Lower lobe of right lung (tissue), 2 donors: ENCODE results near the gene RAB40C. TPM values are rescaled to one million over a fixed set of nuclear protein-coding genes. Genes with fewer than 3 reads are reported as not detected.

Source experiments
- ATAC-seq, 2 donors: fragments of 200-7000 bp; cut with Tn5 transposase; one replicate each; pipeline ENCODE4 v1.9.1; 2020 to 2022; ENCODE audit warnings: mild to moderate bottlenecking in 2 of 2, moderate library complexity in 2 of 2
- DNase-seq: peaks from one replicate; pipeline ENCODE4 v3.0.0-alpha.2; 2020
- H3K27ac ChIP-seq: fragments of 200-600 bp; one replicate; pipeline ENCODE4 v1.8.0; 2022
- H3K27me3 ChIP-seq: fragments of 200-600 bp; one replicate; pipeline ENCODE4 v1.8.0; 2022; ENCODE audit warnings: low read depth
- H3K36me3 ChIP-seq: fragments of 200-600 bp; one replicate; pipeline ENCODE4 v1.8.0; 2022; ENCODE audit warnings: mild to moderate bottlenecking
- H3K4me1 ChIP-seq: fragments of 200-600 bp; one replicate; pipeline ENCODE4 v1.8.0; 2022
- H3K4me3 ChIP-seq: fragments of 200-600 bp; one replicate; pipeline ENCODE4 v1.8.0; 2022; ENCODE audit warnings: mild to moderate bottlenecking
- H3K9me3 ChIP-seq: fragments of 200-600 bp; one replicate; pipeline ENCODE4 v1.8.0; 2022
- intact Hi-C: fragments of 100-400 bp; cut with DNase I; formaldehyde crosslinking; loops from one replicate; pipeline ENCODE4 v1.11.0; 2022
- total RNA-seq: library from RNA; stranded (reverse); fragmentation: NEBNext Ultra II Directional; extraction: Animal tissue kit (Norgen Biotek cat#: 25700); gene quantifications from one replicate; pipeline ENCODE4 v1.2.1, GENCODE V29; 2021
- TF ChIP-seq, protein P1 (sequence below): fragments of 200-600 bp; IDR thresholded peaks from one replicate; pipeline ENCODE4 v1.8.0; 2022; ENCODE audit warnings: antibody characterized with exemption, mild to moderate bottlenecking
- donor health status: DM: no; HTN: yes; CAD: no; lungs with severe emphysema.

The RAB40C gene
- total RNA-seq, 1 donor from 2014 or later, result 40.1 TPM

DNA sequence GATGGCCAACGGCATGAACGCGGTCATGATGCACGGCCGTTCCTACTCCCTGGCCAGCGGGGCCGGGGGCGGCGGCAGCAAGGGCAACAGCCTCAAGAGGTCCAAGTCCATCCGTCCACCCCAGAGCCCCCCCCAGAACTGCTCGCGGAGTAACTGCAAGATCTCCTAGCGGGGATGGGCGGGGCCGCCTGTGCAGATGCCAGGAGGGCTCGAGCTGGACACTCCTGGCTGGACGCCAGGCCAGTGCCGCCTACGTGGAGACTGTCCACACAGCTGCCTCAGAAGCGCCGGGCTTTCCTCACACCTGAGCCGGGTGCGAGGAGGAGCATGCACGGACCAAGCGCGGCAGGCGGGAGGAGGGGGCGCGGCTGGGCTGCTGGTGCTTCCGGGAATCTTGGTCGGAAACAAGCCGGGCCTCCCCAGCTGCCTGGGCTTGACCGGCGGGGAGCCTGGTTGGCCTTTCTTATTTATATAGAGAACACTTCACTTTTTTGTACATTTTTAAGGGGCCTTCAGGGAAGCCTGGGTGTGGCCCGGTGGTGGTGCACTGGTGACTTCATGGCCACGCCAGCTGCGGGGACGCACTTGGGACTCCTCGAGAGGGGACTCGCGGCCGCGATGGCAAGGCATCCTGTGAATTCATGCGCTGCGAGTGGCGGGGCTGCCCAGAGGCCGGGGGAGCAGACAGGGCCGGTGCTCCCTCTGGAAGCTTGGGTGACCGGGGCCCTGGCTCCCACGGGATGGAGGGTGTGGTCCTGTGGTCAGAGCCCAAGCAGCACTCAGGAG lies 37.8 kb downstream of the RAB40C start:
- intact Hi-C loops, result no loop called here
- no peak overlapping the region for H3K4me3 ChIP-seq
- H3K27me3 ChIP-seq, result no peaks in the 10 kb centered on the region
- H3K27ac ChIP-seq, result peak overlapping the region; percentile 64
- ATAC-seq (peak; percentile 77 to 79), DNase-seq (peak; percentile 88)
- peaks cover 45% of the 10 kb centered on the region for H3K4me1 ChIP-seq
- no peaks in the 10 kb centered on the region for H3K9me3 ChIP-seq
- peaks cover 45% of the 10 kb centered on the region for H3K36me3 ChIP-seq
- TF ChIP-seq, protein P1, sequence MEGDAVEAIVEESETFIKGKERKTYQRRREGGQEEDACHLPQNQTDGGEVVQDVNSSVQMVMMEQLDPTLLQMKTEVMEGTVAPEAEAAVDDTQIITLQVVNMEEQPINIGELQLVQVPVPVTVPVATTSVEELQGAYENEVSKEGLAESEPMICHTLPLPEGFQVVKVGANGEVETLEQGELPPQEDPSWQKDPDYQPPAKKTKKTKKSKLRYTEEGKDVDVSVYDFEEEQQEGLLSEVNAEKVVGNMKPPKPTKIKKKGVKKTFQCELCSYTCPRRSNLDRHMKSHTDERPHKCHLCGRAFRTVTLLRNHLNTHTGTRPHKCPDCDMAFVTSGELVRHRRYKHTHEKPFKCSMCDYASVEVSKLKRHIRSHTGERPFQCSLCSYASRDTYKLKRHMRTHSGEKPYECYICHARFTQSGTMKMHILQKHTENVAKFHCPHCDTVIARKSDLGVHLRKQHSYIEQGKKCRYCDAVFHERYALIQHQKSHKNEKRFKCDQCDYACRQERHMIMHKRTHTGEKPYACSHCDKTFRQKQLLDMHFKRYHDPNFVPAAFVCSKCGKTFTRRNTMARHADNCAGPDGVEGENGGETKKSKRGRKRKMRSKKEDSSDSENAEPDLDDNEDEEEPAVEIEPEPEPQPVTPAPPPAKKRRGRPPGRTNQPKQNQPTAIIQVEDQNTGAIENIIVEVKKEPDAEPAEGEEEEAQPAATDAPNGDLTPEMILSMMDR, result no peak

DNA sequence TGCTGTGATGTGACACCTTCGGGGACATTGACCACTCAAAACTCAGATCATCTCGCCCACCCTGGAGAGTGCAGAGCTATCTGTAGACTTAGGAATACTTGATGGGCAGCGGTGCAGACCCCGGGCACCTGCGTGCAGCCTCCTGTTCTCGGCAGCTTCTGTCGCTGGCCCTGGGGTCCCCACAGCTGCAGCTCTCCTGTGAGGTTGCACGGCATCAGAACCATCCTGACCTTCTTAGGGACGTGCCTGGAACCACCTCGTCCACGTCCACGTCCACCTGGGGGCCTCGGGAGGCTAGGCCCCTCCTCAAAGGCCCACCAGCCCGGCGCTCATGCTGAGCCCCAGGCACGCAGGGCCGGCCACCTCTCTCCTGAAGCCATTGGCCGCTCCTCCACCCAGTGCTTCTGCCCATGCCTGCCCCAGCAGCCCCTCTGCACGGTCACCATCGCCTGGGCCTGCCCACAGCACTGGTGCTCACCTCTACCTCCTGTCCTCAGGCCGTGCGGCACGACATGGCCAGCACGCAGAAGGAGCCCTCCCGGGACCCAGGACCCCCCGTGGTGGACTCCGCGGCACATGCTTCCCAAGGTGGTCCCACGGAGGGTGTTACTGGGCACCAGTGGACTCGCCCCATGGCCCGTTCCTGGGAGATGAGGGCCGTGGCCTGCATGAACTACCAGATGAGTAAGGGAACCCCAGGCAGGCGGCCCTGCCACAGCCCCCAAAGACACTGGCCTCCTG lies 38.6 kb downstream of the RAB40C start:
- ATAC-seq (no peak), DNase-seq (no peak)
- peak overlapping the region; percentile 64 for H3K27ac ChIP-seq
- no peak overlapping the region for H3K4me3 ChIP-seq
- H3K9me3 ChIP-seq, result no peaks in the 10 kb centered on the region
- peaks cover 50% of the 10 kb centered on the region for H3K36me3 ChIP-seq
- intact Hi-C loops, result no loop called here
- TF ChIP-seq, protein P1, result no peak
- H3K4me1 ChIP-seq, result peaks cover 43% of the 10 kb centered on the region
- no peaks in the 10 kb centered on the region for H3K27me3 ChIP-seq

DNA sequence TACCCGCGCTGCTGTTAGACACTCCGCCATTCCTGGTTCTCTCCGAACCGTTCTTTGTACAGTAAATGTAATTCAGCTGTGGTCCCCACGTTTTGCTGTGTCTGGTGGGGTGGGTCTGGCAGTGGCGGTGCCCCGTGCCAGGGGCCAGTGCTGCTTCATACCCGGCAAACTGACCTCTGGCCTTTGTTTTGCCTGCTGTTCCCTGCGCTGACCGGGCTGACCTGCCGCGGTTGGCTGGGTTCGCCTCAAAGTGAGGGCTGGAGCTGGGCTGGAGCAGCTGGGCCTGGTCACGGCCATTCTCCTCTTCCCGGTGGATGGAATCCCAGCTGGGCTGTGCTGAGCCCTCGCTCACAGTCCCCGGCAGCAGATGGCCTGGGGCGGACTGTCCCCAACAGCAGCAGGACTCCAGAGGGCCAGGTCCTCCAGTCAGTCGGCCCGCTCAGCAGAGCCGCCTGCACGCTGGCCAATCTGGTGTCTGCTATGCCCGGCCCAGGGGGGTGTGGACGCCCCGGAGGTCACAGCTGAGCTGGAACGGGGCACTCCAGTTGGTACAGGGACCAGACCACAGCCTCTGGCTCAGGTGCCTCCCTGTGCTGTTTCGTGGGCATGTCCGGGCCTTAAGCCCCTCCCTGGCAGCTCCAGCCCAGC lies 39.4 kb downstream of the RAB40C start:
- H3K36me3 ChIP-seq, result peaks cover 50% of the 10 kb centered on the region
- no peaks in the 10 kb centered on the region for H3K9me3 ChIP-seq
- ATAC-seq (no peak), DNase-seq (no peak)
- no peak overlapping the region for H3K4me3 ChIP-seq
- TF ChIP-seq, protein P1, result no peak
- intact Hi-C loops, result no loop called here
- no peaks in the 10 kb centered on the region for H3K27me3 ChIP-seq
- H3K4me1 ChIP-seq, result peaks cover 43% of the 10 kb centered on the region
- peak overlapping the region; percentile 68 for H3K27ac ChIP-seq

DNA sequence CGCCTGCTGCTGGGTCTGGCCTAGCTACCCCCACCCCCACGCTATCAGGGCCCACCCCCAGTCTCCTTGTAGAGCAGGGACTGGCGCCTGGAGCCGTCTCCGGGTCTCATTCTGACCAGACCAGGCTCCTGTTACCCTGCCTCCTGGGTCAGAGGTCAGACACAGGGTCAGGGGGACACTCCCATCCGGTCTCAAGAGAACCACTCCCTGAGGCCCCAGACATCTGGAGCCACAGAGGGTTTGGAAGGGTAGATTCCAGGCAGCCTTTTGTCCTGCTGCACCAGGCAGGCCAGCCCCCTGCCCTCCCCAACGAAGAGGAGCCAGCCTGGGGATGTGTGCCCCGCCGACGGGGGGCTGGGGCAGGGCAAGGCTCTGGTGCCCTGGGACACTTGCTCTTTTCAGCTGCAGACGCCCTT lies 40.0 kb downstream of the RAB40C start:
- no peak for DNase-seq

DNA sequence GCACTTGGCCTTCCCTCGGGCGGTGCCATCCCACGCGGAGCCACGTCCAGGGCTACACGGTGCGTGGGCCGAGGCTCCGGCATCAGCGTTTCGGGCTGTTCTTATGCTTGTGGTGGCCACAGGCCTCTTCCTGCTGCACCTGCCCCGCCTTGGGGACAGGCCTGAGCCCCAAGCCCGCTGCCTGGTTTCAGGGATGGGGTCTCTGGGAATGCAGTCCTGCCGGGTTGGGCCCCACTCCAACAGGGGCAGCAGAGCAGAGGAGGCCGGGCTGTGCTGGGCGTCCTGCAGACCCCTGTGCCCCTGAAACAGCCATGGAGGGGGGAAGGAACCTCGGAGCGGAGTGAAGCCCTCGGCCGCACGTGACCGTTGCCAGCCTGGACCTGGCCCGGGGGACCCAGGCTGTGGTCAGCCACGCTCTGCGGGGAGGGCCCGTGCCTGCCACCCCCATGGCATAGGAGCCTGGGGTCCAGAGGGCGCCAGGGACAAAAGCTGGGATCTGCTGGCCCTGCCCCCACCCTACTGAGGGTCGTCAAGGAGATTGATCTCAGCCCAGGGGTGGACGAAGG lies 40.5 kb downstream of the RAB40C start:
- ATAC-seq (no peak), DNase-seq (no peak)
- TF ChIP-seq, protein P1, result no peak
- Histone ChIP-seq H3K9me3 (no peaks in the 10 kb centered on the region), H3K27me3 (no peaks in the 10 kb centered on the region), H3K4me1 (peaks cover 51% of the 10 kb centered on the region), H3K4me3 (peak overlapping the region; percentile 8), H3K27ac (peak overlapping the region; percentile 68), H3K36me3 (peaks cover 43% of the 10 kb centered on the region)
- intact Hi-C loops, result no loop called here

More for the DNA sequence above, 40.0 kb downstream of the RAB40C start:
- peak overlapping the region; percentile 8 for H3K4me3 ChIP-seq
- H3K4me1 ChIP-seq, result peaks cover 46% of the 10 kb centered on the region
- H3K9me3 ChIP-seq, result no peaks in the 10 kb centered on the region
- no peaks in the 10 kb centered on the region for H3K27me3 ChIP-seq
- TF ChIP-seq, protein P1, result no peak
- H3K36me3 ChIP-seq, result peaks cover 48% of the 10 kb centered on the region
- peak in 1 of 2 donors; percentile 1 for ATAC-seq
- intact Hi-C loops, result no loop called here
- peak overlapping the region; percentile 68 for H3K27ac ChIP-seq
